NCI-H146 treated with DMSO at 0.1 percent for 48 hours (cell line): Measurements from ENCODE around the gene GNAZ.

Experiments
- DNase-seq: peaks from one replicate; lab custom pipeline; 2025; ENCODE audit not compliant: unreplicated experiment; lab: John Stamatoyannopoulos, UW

Gene GNAZ

DNA sequence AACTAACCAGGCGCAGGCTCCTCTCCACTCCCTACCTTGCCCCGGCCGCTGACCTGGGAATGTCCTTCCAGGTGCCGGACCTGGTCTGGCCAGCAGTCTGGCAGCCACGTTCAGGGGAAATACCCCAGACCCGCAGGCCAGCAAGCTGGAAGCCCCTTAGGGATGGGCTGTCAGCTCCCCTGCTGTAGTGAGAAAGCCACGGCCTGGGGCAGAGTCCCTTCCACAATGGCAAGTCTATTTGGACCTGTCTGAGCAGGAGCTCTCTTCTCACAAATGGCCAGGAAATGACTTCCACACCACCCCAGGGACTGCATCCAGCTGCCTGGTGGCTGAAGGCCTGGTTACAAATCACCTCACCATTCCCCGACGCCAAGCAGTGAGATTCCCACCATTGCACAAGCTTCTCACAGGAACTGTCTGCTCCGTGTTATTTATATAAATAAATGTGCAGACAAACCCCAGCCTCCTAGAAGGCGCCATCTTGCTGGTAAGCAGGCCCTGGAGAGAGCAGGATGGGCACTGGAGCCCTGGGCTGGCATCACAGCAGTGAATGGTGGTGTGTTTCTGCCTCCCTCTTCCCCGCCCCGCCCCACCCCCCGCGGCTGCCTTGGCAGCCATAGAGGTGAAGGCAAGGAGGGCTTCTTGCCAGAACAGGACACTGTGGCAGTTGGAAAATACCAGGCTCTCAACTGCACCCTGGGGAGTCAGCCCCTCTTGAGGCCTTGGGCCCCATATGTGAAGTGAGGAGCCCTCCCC lies 47.8 kb downstream of the GNAZ start:
- no peak for DNase-seq

DNA sequence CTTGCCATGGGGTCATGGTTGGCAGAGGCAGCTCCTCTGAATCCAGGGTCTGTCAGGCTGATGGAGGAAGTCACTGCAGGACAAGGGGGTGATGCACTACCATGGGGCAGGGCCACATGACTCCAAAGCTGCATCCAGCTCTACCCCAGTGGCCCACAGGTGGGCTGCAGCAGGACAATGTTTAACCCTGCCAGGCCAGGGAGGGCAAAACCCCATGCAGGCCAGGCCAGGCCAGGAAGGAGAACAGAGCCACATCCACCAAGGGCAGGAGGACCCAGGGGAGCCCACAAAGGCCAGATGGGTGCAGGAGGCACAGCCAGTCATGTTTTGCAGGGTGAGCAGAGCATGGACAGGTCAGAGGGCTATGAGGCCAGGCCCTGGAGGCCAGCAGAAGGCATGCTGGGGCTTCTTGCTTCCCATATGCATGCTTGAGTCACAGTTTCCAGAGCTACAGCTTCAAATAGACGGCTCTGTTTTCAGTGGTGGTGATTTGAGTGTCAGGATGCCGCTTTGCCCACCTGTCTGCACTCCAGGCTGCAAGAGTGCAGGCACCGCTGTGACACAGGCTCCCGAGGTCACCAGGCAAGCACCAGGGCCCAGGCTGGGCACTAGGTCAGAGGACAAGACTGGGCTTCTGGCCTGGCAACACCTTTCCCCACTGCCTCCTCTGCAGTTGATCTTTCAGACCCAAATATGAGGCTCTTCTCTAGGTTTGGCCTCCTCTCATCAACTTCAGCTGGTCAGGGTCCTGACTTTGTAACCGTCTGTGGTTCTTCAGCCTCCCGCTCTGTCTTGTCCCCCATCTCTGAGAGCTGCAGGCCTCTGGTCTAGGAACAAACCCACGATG lies 48.6 kb downstream of the GNAZ start:
- no peak for DNase-seq

DNA sequence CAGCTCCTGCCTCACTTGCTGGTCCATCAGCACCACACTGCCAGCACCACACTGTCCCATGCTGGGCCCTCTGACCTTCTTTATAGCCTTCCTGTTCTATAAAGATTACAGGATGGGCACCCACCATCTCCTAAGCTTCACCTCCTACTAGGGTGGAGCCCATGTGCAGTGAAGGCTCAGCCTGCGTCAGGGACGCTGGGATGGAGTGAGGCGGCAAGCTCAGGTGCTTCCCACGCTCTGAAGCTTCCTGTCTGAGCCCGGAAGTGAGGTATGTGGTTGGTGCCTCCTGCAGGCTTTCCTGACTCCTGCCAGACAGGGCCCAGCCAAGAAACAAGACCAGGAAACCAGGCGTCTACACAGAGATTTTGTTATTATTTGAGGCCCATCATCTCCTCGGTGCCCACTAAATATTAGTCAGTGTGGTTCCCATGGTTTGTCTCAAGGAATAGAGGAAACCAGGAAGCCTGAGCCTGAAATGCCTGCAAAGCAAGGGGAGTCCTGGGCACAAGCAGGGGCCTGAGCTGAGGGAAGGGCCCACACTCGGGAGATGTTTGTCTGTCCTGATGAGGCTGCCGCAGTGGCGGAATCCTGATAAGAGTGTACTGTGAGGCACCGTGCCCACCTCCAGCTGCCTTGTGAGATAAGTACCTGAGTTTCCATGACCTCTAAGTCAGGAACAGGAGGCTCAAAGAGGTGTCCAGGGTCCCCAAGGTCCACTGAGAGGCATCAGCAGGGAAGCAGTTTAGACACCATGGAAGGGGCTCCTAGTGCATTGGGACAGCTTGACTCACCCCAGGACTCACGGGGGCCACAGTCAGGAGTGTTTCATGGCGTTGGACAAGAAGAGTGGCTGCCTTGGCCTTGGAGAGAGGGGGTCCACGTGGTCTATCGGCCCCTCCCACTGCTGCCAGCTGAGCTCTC lies 49.4 kb downstream of the GNAZ start:
- DNase-seq, result no peak

DNA sequence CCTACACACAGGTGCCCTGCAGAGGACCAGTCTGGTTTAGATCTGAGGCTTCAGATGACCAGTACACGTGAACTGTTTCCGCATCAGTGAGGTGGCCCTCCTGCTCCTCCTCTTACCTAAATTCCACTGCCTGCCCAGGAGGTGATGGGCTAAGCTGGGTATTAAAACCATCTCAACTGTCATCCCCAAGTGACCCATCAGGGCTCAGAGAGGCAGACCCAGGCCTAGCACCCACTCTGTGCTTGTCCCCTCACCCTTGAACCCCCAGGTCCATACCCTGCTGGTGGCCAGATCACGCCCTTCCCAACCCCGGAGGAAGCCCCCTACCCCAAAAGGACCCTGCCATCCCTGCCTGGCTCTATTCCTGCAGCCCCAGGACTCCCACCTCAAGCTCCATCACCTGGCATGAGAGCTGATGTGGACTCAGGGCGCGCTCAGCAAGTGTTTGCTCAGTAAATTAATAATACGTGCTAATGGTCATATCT lies 50.1 kb downstream of the GNAZ start:
- no peak for DNase-seq

DNA sequence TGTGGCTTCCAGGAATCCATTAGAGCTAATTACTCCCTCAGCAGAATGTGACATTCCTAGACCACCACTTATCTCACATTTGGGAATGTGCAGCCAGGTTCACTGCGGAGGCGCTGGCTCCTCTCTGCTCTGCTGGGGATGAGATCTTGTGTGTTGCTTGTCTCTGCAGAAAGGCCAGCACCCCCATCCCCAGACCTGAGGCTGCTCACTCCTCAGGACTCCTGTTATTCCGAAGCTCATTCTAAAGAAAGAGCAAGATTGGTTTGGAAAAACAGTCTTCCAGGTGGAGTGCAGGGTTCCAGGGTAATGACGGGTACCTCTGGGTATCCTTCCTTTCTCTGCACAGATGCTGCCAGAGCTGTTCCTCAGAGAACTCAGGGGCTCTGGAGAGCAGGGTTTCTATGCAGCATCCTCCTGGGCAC lies 50.7 kb downstream of the GNAZ start:
- no peak for DNase-seq

DNA sequence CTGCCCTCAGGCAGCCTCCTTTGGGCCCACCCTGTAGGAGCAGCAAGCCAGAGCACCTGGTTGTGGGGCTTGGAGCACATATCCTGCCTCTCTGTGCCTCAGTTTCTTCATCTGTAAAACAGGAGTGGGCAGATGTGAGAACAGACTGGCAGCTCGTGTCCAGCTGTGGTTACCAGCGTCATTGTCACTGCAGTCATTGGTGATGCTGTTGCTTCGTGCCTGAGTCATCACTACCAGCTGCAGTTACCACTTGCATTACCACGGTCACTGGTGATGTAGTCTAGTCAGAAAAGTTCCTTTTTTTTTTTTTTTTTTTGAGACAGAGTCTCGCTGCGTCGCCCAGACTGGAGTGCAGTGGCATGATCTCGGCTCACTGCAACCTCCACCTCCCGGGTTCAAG lies 51.1 kb downstream of the GNAZ start:
- DNase-seq, result no peak

DNA sequence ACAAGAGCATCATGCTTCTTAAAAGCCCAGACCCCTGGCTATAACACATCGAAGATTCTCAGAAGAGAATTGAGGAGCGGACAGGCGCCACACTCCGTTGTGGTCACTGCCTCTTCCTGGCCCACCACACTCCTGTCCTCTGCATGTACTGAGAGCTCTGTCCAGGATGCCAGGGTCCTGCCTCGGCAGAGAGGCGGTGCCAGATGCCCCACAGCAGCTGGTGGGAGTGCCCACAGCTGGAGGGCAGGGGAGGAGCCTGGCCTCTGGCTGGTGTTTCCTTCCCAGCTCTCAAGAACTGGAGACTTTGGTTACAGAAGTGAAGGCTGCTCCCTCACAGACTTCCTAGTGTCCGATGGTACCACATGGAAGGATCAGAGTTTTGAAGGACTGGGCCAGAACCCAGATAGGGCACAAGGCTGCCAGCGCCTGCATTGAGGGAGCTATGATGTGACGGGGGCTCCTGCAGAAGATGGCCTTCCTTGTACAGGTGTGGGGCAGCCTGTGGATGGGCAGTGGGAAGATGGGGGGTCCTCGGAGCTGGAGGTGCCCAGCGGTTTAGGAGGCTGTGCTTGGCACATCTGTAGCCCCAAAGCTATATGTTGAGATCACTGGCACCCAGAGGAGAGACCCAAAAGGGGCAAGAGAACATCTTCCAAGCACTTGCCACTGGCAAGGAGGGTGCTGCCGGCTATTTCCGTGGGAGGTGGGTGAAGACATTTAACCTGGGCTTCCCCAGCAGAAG lies 52.1 kb downstream of the GNAZ start:
- DNase-seq, result no peak

DNA sequence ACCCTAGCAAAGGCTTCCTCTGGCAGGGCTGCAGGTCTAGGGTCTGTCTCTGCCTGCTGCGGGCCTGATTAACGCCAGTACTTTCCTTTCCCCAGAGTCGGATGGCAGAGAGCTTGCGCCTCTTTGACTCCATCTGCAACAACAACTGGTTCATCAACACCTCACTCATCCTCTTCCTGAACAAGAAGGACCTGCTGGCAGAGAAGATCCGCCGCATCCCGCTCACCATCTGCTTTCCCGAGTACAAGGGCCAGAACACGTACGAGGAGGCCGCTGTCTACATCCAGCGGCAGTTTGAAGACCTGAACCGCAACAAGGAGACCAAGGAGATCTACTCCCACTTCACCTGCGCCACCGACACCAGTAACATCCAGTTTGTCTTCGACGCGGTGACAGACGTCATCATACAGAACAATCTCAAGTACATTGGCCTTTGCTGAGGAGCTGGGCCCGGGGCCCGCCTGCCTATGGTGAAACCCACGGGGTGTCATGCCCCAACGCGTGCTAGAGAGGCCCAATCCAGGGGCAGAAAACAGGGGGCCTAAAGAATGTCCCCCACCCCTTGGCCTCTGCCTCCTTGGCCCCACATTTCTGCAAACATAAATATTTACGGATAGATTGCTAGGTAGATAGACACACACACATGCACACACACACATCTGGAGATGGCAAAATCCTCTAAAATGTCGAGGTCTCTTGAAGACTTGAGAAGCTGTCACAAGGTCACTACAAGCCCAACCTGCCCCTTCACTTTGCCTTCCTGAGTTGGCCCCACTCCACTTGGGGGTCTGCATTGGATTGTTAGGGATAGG lies 52.9 kb downstream of the GNAZ start:
- no peak for DNase-seq

DNA sequence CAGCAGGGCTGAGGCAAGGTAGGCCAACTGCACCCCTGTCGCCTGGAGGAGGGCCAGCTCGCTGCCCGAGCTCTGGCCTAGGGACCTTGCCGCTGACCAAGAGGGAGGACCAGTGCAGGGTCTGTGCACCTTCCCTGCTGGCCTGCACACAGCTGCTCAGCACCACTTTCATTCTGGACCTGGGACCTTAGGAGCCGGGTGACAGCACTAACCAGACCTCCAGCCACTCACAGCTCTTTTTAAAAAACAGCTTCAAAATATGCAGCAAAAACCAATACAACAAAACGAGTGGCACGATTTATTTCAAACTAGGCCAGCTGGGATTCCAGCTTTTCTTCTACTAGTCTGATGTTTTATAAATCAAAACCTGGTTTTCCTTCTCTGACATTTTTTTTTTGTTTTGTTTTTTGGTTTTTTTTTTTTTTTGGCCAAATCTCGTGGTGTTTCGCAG lies 53.5 kb downstream of the GNAZ start:
- DNase-seq, result no peak

DNA sequence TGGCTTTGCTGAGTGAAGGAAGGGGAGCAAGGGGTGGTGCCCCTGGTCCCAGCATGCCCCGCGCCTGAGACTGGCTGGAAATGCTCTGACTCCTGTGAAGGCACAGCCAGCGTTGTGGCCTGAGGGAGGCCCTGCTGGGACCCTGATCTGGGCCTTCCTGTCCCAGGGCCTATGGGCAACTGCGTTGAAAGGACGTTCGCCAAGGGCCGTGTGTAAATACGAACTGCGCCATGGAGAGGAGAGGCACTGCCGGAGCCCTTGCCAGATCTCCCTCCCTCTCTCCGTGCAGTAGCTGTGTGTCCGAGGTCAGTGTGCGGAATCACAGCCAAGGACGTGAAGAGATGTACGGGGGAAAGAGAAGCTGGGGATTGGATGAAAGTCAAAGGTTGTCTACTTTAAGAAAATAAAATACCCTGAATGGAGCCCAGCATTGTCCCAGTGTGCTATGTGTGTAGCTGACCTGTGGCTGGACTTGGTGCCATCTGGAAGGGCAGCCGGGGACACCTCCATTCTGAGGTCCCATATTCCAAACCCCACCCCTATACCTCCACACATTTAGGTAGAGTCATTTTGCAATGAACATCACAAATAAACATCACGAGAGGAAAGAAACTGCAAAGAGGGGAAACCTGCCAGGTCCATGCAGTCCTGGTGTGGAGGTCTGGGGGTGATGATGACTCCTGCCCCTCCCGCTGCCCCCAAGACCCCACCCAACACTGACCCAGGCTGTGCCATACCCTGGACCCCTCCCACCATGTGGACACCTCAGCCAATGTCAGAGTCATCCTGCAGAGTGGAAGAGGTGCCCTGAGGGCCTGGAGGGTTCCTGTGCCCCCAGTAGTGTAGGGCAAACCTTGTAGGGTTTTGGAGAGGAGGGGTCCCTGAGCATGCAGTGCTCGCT lies 54.5 kb downstream of the GNAZ start:
- no peak for DNase-seq

DNA sequence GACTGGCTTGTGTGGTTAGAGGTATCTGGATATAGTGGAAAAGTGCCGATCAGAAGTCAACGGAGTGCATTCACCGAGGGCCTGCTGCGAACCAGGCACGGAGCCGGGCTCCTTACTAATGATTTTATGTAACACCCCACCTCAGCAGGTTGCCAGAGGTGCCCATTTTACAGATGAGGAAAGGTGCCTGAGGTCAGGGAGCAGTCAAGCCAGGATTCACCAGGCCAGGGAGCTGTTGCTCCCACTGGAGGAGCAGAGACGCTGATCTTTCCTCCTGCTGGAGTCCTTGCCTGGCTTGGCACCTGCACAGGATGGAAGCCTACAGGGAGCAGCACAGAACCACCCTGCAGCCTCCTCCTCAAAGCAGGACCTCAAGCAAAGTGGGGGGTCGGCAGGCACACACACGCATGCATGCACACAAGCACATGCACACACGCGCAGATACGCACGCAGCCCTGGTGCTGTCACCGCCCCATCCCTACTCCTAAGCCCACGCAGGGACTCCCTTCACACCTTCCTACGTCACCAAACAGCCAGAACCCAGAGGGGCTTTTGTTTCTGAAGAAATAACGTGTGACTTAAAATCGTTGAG lies 55.3 kb downstream of the GNAZ start:
- DNase-seq, result no peak

DNA sequence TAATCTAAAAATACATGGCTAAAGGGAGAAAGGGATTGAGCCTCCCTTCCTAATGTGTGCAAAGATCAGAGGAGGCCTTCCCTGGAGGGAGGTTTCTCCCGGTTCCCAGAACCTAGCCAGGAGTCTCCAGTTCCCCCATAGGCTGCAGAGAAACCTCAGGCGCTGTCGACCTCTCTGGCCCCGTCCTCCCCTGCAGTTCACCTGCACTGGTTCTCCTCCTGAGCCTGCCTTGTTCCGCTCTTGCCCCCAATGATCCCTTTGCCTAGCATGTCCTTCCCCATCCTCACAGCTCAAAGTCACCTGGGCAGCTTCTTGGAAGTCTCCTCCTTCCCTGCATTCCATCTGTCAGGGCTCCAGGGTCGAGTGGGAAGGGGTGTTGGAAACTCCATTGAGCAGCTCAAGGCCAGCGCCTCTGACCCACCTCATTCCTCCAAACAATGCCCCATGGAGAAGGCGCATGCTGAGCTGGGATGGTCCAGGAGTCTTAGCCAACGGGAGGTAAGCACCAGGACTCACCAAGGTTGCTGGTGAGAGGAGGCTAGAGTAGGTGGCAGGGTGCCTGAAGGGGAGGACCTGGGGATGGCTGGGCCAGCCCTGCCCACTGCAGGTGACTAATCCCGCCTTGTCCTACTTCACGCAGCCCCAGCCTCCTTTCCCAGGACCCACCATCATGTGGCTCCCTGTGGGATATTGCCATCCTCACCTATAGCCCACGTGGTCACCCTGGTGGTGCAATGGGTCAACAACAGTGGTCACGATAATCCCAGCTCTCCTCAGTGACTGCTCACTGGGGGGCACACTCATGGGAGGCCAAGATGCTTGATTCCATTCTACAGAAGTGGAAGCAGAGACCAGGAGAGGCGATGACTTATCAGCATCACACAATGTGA lies 56.1 kb downstream of the GNAZ start:
- no peak for DNase-seq

DNA sequence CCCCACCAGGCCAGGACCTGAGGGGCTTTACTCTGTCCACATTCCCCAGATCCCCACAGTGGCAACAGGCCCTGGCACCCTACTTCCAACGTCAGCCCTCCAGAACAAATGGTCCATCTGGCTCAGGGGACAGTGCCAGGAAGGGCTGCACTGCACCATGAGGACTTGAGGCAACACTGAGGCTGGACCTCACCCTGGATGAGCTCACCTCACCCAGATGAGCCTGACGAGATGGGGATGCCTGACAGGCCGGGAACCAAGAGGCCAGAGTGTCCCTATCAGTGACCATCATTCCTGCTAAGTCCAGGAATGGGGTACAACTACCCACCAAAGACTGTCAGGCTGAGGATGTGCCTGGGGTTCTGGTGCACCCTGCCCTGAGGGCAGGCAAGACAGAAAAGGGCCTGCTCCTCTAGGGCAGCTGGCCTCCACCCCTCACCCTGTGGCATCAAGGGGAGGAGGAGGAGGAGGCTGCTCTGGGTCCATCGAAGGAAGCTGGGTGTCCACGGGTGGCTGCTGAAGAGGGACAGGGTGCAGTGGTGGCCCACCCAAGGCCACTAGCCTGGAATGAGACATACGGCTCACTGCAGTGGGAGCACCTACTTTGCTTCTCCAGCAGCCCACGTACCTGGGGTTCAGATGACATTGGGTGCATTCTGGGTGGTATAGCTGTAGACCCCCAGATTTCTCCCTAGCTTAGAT lies 56.9 kb downstream of the GNAZ start:
- DNase-seq, result no peak

DNA sequence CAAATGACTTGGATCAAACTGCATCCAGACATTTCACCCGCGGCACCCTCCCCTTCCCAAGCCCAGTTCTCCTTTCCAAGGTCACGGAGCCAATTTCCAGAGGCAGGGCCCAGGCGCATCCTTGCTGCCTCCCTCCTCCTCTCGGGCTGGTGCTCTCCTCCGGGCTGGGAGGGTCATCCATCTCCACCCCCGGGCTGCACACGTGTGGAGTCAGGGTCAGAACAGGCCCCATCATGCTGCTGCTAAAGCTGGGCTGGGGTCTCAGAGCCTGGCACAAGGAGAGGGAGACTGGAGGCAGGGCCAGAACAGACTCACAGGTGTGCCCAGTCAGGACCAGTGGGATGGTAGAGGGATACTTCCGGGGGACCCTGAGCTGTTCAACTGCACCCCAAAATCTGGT lies 57.5 kb downstream of the GNAZ start:
- DNase-seq, result no peak

DNA sequence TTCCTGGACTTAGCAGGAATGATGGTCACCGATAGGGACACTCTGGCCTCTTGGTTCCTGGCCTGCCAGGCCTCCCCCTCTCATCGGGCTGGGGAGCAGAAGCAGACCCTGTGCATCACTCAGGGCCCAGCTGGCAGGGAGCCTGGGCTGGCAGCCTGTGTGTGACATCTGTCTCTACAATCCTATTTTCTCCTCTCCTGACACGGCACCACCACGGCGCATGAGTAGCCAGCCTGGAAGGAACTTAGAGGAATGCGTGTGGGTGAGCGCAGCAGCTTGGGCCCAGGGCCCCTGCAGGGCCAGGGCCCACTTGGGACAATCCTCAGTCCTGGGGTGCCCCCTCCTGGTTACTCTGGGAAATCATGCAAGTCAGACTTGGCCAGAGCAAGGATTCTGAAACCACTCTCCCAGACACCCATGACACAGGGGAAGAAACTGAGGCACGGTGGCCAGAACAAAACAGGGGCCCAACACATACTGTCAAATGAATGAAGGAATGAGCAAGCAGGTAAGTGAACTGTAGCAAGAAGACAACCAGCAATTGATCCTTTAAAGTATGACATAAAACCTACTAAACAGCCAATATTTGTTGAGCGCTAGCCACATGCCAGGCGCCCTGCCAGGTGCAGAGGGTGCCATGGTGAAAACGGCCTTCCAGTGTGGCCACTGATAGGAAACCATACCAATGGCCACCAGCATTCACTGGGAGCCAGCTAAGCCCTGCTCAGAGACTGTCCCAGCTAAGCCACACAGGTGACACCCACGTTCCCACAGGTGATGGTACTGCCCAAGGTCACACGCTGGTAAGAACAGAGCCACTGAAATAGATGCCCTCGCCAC lies 58.2 kb downstream of the GNAZ start:
- peak; percentile 1 for DNase-seq

DNA sequence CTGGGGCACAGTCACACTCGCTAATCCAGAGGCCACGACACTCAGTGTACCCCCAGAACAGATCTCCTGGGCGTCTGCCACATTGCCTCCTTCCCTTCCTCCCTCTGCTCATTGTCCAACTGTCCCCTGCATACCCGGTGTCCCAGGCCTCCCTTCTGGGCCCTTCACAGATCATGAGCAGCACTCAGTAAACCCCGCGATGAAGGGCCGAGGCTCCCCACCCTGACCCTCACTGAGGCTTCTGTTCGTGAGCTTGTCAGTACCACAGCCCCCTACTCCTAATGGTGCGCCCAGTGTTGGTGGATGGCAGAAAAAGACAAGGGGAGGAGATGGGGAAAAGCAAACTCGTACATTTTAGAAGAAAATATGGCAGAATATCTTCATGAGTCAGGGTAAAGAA lies 58.8 kb downstream of the GNAZ start:
- no peak for DNase-seq
